Lower leg skin (tissue), 3 donors: ENCODE results near the gene GOLGA7B.

ENCODE experiments used
- CTCF ChIP-seq, 3 donors: fragments of 450-650 bp; IDR thresholded peaks; one replicate each; pipeline ENCODE4 v1.5.1; 2016; ENCODE audit warnings: antibody characterized with exemption in 3 of 3, mild to moderate bottlenecking in 3 of 3, moderate library complexity in 2 of 3
- POLR2A ChIP-seq, 2 donors: fragments of 450-650 bp; IDR thresholded peaks; one replicate each; pipeline ENCODE4 v1.6.1; 2016 to 2017; ENCODE audit warnings: antibody characterized with exemption in 2 of 2, mild to moderate bottlenecking in 1 of 2, moderate library complexity in 1 of 2

- no peak for TF ChIP-seq POLR2A (IDR thresholded peaks at IDR 0.05)
- no peak for TF ChIP-seq CTCF (IDR thresholded peaks at IDR 0.05)
These were observed 31.1 kb upstream of the GOLGA7B start for GRCh38 chr10:97818572-97818971.
